K562 (cell line): ENCODE measurements around the gene BTN3A1. TPM values are rescaled to one million over a fixed set of nuclear protein-coding genes. Genes with fewer than 3 reads are reported as not detected.
"Not testable (repeated sequence)": the region's sequence is repeated elsewhere in the genome, so short reads cannot be mapped to it uniquely, and the experiment has no call there.

Source experiments
- ATAC-seq: fragments of 200-7000 bp; cut with Tn5 transposase; 3 replicates; pipeline ENCODE4 v1.9.1; 2020; ENCODE audit warnings: moderate library complexity
- BruUV-seq: library from RNA; stranded (reverse); fragments of 400-500 nt; replicated peaks from 2 replicates; lab custom pipeline; 2021; lab: Mats Ljungman, UMichigan
- CTCF ChIA-PET: fragments of 300-600 bp; formaldehyde crosslinking; extraction: SDS; loops from one replicate; lab custom pipeline; 2021; ENCODE audit warnings: low intra/inter-chr PET ratio; lab: Yijun Ruan, JAX
- POLR2A ChIA-PET: fragments of 300-600, 350-650 bp; sonication (Branson Sonifier 250); formaldehyde crosslinking; extraction: SDS; loops from one replicate; lab custom pipeline; 2021; ENCODE audit warnings: antibody characterized with exemption, inconsistent platforms; lab: Yijun Ruan, JAX
- DNase-seq, 4 experiments: peaks; one replicate each; pipeline versions ENCODE4 v3.0.0 to v3.0.0-alpha.2; 2011 to 2018; ENCODE audit warnings: low spot score in 3 of 4, mixed read lengths in 3 of 4; ENCODE audit errors: extremely low read depth in 1 of 4
- FAIRE-seq: peaks from 2 replicates; lab custom pipeline; 2011; peaks lifted over from hg19 to GRCh38; lab: Jason Lieb, UNC
- H2AFZ ChIP-seq: 2 replicates; pipeline ENCODE4 v1.6.0; 2011; ENCODE audit warnings: low read depth, low read length, control low read depth, inconsistent platforms
- H3K27ac ChIP-seq: fragments of 200-600 bp; 3 replicates; pipeline ENCODE4 v1.8.0; 2011; ENCODE audit warnings: low read depth, mild to moderate bottlenecking, control low read depth, inconsistent platforms, low read length, moderate library complexity, mixed read lengths; ENCODE audit errors: extremely low read depth
- H3K27me3 ChIP-seq, 2 experiments: fragments of 300-600 bp in 1 of 2; 2 replicates in 1 of 2; 3 replicates in 1 of 2; pipeline versions ENCODE4 v1.6.0 to v1.8.0; 2011; ENCODE audit warnings: inconsistent platforms in 2 of 2, low read length in 2 of 2, mild to moderate bottlenecking in 1 of 2, mixed read lengths in 1 of 2, moderate library complexity in 1 of 2; ENCODE audit not compliant: control insufficient read depth in 2 of 2, insufficient read depth in 2 of 2
- H3K36me3 ChIP-seq: fragments of 300-600 bp; 3 replicates; pipeline ENCODE4 v1.8.0; 2011; ENCODE audit warnings: mild to moderate bottlenecking, low read length, inconsistent platforms; ENCODE audit not compliant: control insufficient read depth, insufficient read depth
- H3K4me1 ChIP-seq, 2 experiments: fragments of 200-600 bp in 1 of 2; replicated peaks in 1 of 2; 2 replicates in 1 of 2; 3 replicates in 1 of 2; pipeline versions ENCODE4 v1.5.1 to v1.8.0; 2011; ENCODE audit warnings: inconsistent platforms in 2 of 2, low read length in 2 of 2, mild to moderate bottlenecking in 1 of 2, mixed read lengths in 1 of 2, moderate library complexity in 1 of 2; ENCODE audit not compliant: control insufficient read depth in 2 of 2, insufficient read depth in 2 of 2
- H3K4me2 ChIP-seq: 2 replicates; pipeline ENCODE4 v1.6.1; 2011; ENCODE audit warnings: low read length, control low read depth, inconsistent platforms, mixed read lengths; ENCODE audit not compliant: insufficient read depth
- H3K4me3 ChIP-seq: fragments of 200-600 bp; sonication (generic), shearing (Covaris generic); 2 replicates; pipeline ENCODE4 v1.5.1; 2016; ENCODE audit warnings: control low read depth, inconsistent platforms
- H3K79me2 ChIP-seq: fragments of 200-600 bp; 3 replicates; pipeline ENCODE4 v1.8.0; 2011; ENCODE audit warnings: low read length, inconsistent platforms; ENCODE audit not compliant: control insufficient read depth, insufficient read depth
- H3K9ac ChIP-seq, 2 experiments: 2 replicates each; pipeline versions ENCODE4 v1.6.0 to v1.6.1; 2011; ENCODE audit warnings: low read depth in 2 of 2, low read length in 2 of 2, control low read depth in 1 of 2, inconsistent platforms in 1 of 2, mild to moderate bottlenecking in 1 of 2, mixed read lengths in 1 of 2; ENCODE audit not compliant: insufficient read depth in 1 of 2
- H3K9me1 ChIP-seq: one replicate; pipeline ENCODE4 v1.6.0; 2011; ENCODE audit warnings: inconsistent platforms, mild to moderate bottlenecking, low read length, moderate library complexity; ENCODE audit not compliant: control insufficient read depth, insufficient read depth
- H3K9me3 ChIP-seq: replicated peaks from 2 replicates; pipeline ENCODE4 v1.5.1; 2011; ENCODE audit warnings: low read depth, low read length, inconsistent platforms; ENCODE audit not compliant: control insufficient read depth, insufficient read depth
- H4K20me1 ChIP-seq: replicated peaks from 2 replicates; pipeline ENCODE4 v1.6.1; 2011; ENCODE audit warnings: low read length, inconsistent platforms, mixed read lengths; ENCODE audit not compliant: control insufficient read depth, insufficient read depth
- CBX3 ChIP-seq, 2 experiments: IDR thresholded peaks; 1 replicate in 1 of 2; 2 replicates in 1 of 2; pipeline ENCODE4 v1.6.1; 2012; ENCODE audit warnings: inconsistent platforms in 2 of 2, low read length in 2 of 2, borderline replicate concordance in 1 of 2, control low read depth in 1 of 2
- CBX5 ChIP-seq: IDR thresholded peaks from 2 replicates; pipeline ENCODE4 v1.6.1; 2014; ENCODE audit warnings: low read depth, borderline replicate concordance
- CREM ChIP-seq: IDR thresholded peaks from 2 replicates; pipeline ENCODE4 v1.6.1; 2014; ENCODE audit warnings: antibody characterized with exemption, low read depth
- FOXP1 ChIP-seq: sonication (generic); formaldehyde crosslinking; IDR thresholded peaks from 2 replicates; pipeline ENCODE4 v1.8.0; 2022; ENCODE audit warnings: mild to moderate bottlenecking, missing genetic modification reagents
- MAFG ChIP-seq: fragments of 450-650 bp; conservative IDR thresholded peaks from 2 replicates; pipeline ENCODE4 v1.6.1; 2016; ENCODE audit warnings: missing genetic modification characterization, missing compliant biosample characterization
- NFE2 ChIP-seq: IDR thresholded peaks from 2 replicates; pipeline ENCODE4 v1.6.1; 2014; ENCODE audit warnings: antibody characterized with exemption, low read depth
- NR2C2 ChIP-seq, 2 experiments: fragments of 200-800 bp in 1 of 2; sonication (Bioruptor generic) in 1 of 2; sonication (generic) in 1 of 2; formaldehyde crosslinking in 1 of 2; IDR thresholded peaks; 2 replicates each; pipeline versions ENCODE4 v1.6.1 to v1.8.0; 2016 to 2022; ENCODE audit warnings: mild to moderate bottlenecking in 1 of 2, missing compliant biosample characterization in 1 of 2, missing genetic modification characterization in 1 of 2, missing genetic modification reagents in 1 of 2
- SMARCA4 ChIP-seq: fragments of 450-650 bp; IDR thresholded peaks from 2 replicates; pipeline ENCODE4 v1.6.1; 2016
- TRIM28 ChIP-seq: fragments of 450-650 bp; IDR thresholded peaks from 2 replicates; pipeline ENCODE4 v1.6.1; 2017
- ZNF121 ChIP-seq: sonication (generic); formaldehyde crosslinking; conservative IDR thresholded peaks from 2 replicates; pipeline ENCODE4 v1.8.0; 2022; ENCODE audit warnings: missing genetic modification reagents
- ZNF384 ChIP-seq: IDR thresholded peaks from 2 replicates; pipeline ENCODE4 v1.6.1; 2012; ENCODE audit warnings: low read depth, low read length, improper control_type of control experiment
- WGBS: fragments of 100-300 bp; shearing (Covaris generic); methylation state at CpG from one replicate; pipeline ENCODE4 v1.1.6; 2016; ENCODE audit warnings: low coverage, mixed read lengths; ENCODE audit not compliant: insufficient coverage; ENCODE audit errors: missing lambda C conversion rate; 5-methylcytosine and 5-hydroxymethylcytosine counted together
- in situ Hi-C: fragments of 300-500 bp; cut with MboI; formaldehyde crosslinking; loops from 4 replicates; pipeline ENCODE4 v1.15.0; 2018; ENCODE audit warnings: inconsistent platforms, mixed read lengths
- intact Hi-C: fragments of 100-400 bp; cut with micrococcal nuclease; formaldehyde crosslinking; loops from 2 replicates; pipeline ENCODE4 v1.14.2; 2022
- polyA plus RNA-seq, 8 experiments: library from polyadenylated mRNA; depleted of rRNA in 4 of 8; stranded (reverse) in 5 of 8; unstranded in 3 of 8; fragments of >200 nt; fragmentation: Nextera tagmentation in 2 of 8; fragmentation: Illumina TruSeq in 1 of 8; extraction: Ambion mirVana in 2 of 8; extraction: Trizol in 1 of 8; gene quantifications; 2 replicates each; pipeline versions ENCODE4 v1.2.1 to v1.2.3, GENCODE V29; 2011 to 2014; ENCODE audit warnings: inconsistent platforms in 1 of 8, missing spikeins in 1 of 8
- total RNA-seq, 7 experiments: library from RNA; depleted of rRNA in 6 of 7; stranded (reverse); fragments of >200 nt in 6 of 7; fragmentation: Illumina TruSeq in 2 of 7; extraction: Trizol in 2 of 7; gene quantifications; 2 replicates each; pipeline versions ENCODE4 v1.2.1 to v1.2.3, GENCODE V29; 2011 to 2021; ENCODE audit warnings: low replicate concordance in 1 of 7
- TF ChIP-seq, protein P1 (sequence below): fragments of 250-450 bp; sonication (Bioruptor Pico); IDR thresholded peaks from 2 replicates; pipeline ENCODE4 v1.8.0; 2021; ENCODE audit warnings: moderate library complexity, mild to moderate bottlenecking, inconsistent platforms
- TF ChIP-seq, protein P2 (sequence below), 3 experiments: fragments of 200-800 bp in 1 of 3; sonication (Bioruptor generic) in 1 of 3; sonication (generic) in 1 of 3; formaldehyde crosslinking in 1 of 3; IDR thresholded peaks; 2 replicates each; pipeline versions ENCODE4 v1.6.1 to v1.8.0; 2016 to 2022; ENCODE audit warnings: mild to moderate bottlenecking in 2 of 3, missing compliant biosample characterization in 2 of 3, missing genetic modification characterization in 2 of 3, missing genetic modification reagents in 1 of 3

Gene BTN3A1
- total and polyA plus RNA-seq, 9 of the 15 experiments (the other 6 are each of a cell fraction or from before 2014, with no cell fraction given): 0.84 to 8.5 (median 3.9) TPM

DNA sequence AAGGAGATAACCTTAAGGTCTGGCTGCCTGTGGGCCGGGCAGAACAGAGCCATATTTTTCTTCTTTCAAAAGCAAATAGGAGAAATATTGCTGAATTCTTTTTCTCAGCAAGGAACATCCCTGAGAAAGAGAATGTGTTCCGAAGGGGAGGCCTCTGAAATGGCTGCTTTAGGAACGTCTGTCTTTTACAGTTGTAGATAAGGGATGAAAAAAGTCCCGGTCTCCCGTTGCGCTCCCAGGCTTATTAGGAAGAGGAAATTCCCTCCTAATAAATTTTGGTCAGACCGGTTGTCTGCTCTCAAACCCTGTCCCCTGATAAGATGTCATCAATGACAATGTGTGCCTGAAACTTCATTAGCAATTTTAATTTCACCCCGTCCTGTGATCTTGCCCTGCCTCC is 31.6 kb downstream of the BTN3A1 start:
- H3K36me3 ChIP-seq, in situ Hi-C loops: not testable (repeated sequence)

DNA sequence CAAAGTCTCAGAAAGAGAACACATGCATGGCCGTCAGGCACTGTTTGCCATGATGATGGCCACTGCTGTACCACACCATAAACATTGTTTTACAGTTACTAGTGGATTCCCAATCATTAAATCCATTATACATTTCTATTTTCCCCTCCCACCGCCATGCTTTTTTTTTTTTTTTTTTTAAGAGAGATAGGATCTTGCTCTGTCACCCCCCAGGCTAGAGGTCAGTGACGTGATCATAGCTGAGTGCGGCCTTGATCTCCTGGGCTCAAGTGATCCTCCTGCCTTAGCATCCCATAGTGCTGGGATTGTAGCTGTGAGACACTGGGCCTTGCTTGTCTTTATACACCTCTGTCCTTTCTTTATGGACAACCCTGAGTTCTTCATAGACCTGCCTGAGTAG is 33.9 kb downstream of the BTN3A1 start:
- ChIA-PET CTCF (no interaction called here), POLR2A (interaction anchor here (0.6 to 1.4 kb wide), 4 partner anchors 9 to 248 kb away, joined by 3 to 5 read pairs (median 4); no protein-coding TSS in a partner anchor)
- no peaks in the 10 kb centered on the region for H4K20me1 ChIP-seq
- H3K36me3 ChIP-seq: peaks cover 6% of the 10 kb centered on the region; the same call in 1 of the 3 replicates
- H3K27ac ChIP-seq: no peak overlapping the region
- no peak for DNase-seq
- no peak overlapping the region for H3K4me3 ChIP-seq
- no peaks in the 10 kb centered on the region for H3K9me3 ChIP-seq
- peak; percentile 23; the same call in 2 of the 3 replicates for ATAC-seq
- H3K9ac ChIP-seq: no peak overlapping the region
- H3K79me2 ChIP-seq: no peaks in the 10 kb centered on the region
- no peaks in the 10 kb centered on the region for H3K9me1 ChIP-seq
- 28% methylated on average over 4 of the region's 4 CpGs for WGBS
- BruUV-seq: no TSS peak
- no peak overlapping the region for H3K4me2 ChIP-seq
- peaks cover 5 to 32% of the 10 kb centered on the region in 2 experiments; a peak in 3 of 5 replicates for H3K4me1 ChIP-seq
- no peak overlapping the region for H2AFZ ChIP-seq
- peak; percentile 11 for FAIRE-seq
- intact Hi-C loops: no loop called here
- in situ Hi-C loops: no loop called here
- H3K27me3 ChIP-seq: no peaks in the 10 kb centered on the region
- TF ChIP-seq SMARCA4 (peak; percentile 53; the same call in 1 of the 2 replicates), FOXP1 (CRISPR knock-in tag) (no peak), CREM (peak; percentile 66), NFE2 (peak; percentile 61; the same call in 1 of the 2 replicates), ZNF384 (peak; percentile 93), ZNF121 (no peak), MAFG (tag) (peak; percentile 20; the same call in 1 of the 2 replicates), NR2C2 (CRISPR knock-in tag; IDR thresholded peaks at IDR 0.05) (no peak), NR2C2 (tag; IDR thresholded peaks at IDR 0.05) (peak; percentile 54; the same call in 1 of the 2 replicates)
- TF ChIP-seq, protein P1, sequence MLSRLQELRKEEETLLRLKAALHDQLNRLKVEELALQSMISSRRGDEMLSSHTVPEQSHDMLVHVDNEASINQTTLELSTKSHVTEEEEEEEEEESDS (CRISPR knock-in tag): no peak
- TF ChIP-seq, protein P2, sequence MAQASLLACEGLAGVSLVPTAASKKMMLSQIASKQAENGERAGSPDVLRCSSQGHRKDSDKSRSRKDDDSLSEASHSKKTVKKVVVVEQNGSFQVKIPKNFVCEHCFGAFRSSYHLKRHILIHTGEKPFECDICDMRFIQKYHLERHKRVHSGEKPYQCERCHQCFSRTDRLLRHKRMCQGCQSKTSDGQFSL (CRISPR knock-in tag; IDR thresholded peaks at IDR 0.05): no peak
- TF ChIP-seq, protein P2 (tag; IDR thresholded peaks at IDR 0.05): peak in 1 of 2 experiments; percentile 27; a peak in 1 of 4 replicates

More for the DNA sequence above, 31.6 kb downstream of the BTN3A1 start:
- H3K9me3 ChIP-seq, POLR2A ChIA-PET, H3K4me2 ChIP-seq, CTCF ChIA-PET, DNase-seq, H3K9me1 ChIP-seq, intact Hi-C loops, BruUV-seq, FAIRE-seq, H3K27ac ChIP-seq, H3K4me3 ChIP-seq, H3K27me3 ChIP-seq, H4K20me1 ChIP-seq, H3K79me2 ChIP-seq, H2AFZ ChIP-seq, H3K9ac ChIP-seq, ATAC-seq: not testable (repeated sequence)
- 66% methylated on average over 8 of the region's 8 CpGs for WGBS
- TF ChIP-seq TRIM28 (peak; percentile 83; the same call in 1 of the 2 replicates), CBX3 (IDR thresholded peaks at IDR 0.05; ENCODE audit: borderline replicate concordance in 1 of 2, low read length in 2 of 2) (peak in 1 of 2 experiments; percentile 84; a peak in 1 of 3 replicates), CBX5 (peak; percentile 82; the same call in 1 of the 2 replicates)
- peaks cover 2 to 19% of the 10 kb centered on the region in 2 experiments; a peak in 3 of 5 replicates for H3K4me1 ChIP-seq
